Esophagus muscularis mucosa (tissue), 4 donors: ENCODE data around the gene ARID1B.

ENCODE experiments used
- EP300 ChIP-seq: sonication (generic); formaldehyde crosslinking; IDR thresholded peaks from one replicate; pipeline ENCODE4 v1.6.1; 2017; ENCODE audit warnings: antibody characterized with exemption
- POLR2AphosphoS5 ChIP-seq, 2 donors: sonication (generic); formaldehyde crosslinking; IDR thresholded peaks; one replicate each; pipeline ENCODE4 v1.6.1; 2017; ENCODE audit warnings: antibody characterized with exemption in 2 of 2
- TF ChIP-seq, protein P1 (sequence below), 3 experiments: fragments of 200-600 bp in 2 of 3; fragments of 450-650 bp in 1 of 3; sonication (generic) in 2 of 3; IDR thresholded peaks; one replicate each; pipeline ENCODE4 v1.5.1; 2017 to 2019; ENCODE audit warnings: antibody characterized with exemption in 3 of 3, mild to moderate bottlenecking in 2 of 3, moderate library complexity in 1 of 3

GRCh38 chr6:157096105-157096504 lies 318.9 kb downstream of the ARID1B start:
- TF ChIP-seq POLR2AphosphoS5 (IDR thresholded peaks at IDR 0.05), result no peak
- TF ChIP-seq, protein P1, sequence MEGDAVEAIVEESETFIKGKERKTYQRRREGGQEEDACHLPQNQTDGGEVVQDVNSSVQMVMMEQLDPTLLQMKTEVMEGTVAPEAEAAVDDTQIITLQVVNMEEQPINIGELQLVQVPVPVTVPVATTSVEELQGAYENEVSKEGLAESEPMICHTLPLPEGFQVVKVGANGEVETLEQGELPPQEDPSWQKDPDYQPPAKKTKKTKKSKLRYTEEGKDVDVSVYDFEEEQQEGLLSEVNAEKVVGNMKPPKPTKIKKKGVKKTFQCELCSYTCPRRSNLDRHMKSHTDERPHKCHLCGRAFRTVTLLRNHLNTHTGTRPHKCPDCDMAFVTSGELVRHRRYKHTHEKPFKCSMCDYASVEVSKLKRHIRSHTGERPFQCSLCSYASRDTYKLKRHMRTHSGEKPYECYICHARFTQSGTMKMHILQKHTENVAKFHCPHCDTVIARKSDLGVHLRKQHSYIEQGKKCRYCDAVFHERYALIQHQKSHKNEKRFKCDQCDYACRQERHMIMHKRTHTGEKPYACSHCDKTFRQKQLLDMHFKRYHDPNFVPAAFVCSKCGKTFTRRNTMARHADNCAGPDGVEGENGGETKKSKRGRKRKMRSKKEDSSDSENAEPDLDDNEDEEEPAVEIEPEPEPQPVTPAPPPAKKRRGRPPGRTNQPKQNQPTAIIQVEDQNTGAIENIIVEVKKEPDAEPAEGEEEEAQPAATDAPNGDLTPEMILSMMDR (IDR thresholded peaks at IDR 0.05), result no peak
- no peak for TF ChIP-seq EP300
